Measurements from ENCODE around the gene SCRN2. TPM values are rescaled to one million over a fixed set of nuclear protein-coding genes. Genes with fewer than 3 reads are reported as not detected.

The SCRN2 gene
- total RNA-seq, 1 experiment from 2014 or later: 73.6 TPM

DNA sequence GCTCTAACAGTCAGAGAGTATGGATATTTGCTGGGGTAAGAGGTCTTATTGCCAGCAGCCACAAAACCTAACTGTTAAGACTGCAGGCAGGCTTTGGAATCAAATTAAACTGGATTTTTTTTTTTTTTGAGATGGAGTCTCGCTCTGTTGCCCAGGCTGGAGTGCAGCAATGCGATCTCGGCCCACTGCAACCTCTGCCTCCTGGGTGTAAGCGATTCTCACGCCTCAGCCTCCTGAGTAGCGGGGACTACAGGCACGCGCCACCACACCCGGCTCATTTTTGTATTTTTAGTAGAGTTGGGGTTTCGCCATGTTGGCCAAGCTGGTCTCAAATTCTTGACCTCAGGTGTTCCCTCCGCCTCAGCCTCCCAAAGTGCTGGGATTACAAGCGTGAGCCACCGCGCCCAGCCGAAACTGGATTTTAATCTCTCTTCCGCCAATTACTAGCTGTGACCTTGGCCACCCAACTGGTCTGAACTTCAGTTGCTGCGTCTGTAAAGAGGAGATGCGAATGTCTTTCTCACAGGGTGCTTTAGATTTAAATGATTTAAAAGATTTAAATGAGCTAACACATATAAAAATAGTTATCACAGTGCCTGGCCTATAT, 10.6 kb downstream of the SCRN2 start:
- DNase-seq: peak in 1 of 2 experiments; percentile 32
- ChIA-PET CTCF (interaction anchor here (1.1 to 2.7 kb wide), 11 partner anchors 8 to 141 kb away, joined by 3 to 36 read pairs (median 18); partner anchors contain the start of genes CDK5RAP3, OSBPL7, SCRN2 and TBX21), POLR2A (interaction anchor here (0.6 to 2.3 kb wide), 8 partner anchors 9 to 65 kb away, joined by 3 to 32 read pairs (median 14); partner anchors contain the start of genes OSBPL7, SCRN2, SP2 and SP6)
- H3K9me3 Mint-ChIP-seq (ENCODE audit: unreplicated experiment): no peaks in the 10 kb centered on the region
- no TSS peak for BruUV-seq (replicated peaks)
- Histone ChIP-seq H3K27me3 (replicated peaks; ENCODE audit: control insufficient read depth, insufficient read depth, low read length) (no peaks in the 10 kb centered on the region), H3K36me3 (ENCODE audit: control insufficient read depth, insufficient read depth, low read length) (peaks cover 7% of the 10 kb centered on the region), H3K4me3 (ENCODE audit: low read depth, low read length) (peak overlapping the region; percentile 54), H3K4me1 (peaks cover 9% of the 10 kb centered on the region), H3K9me3 (no peaks in the 10 kb centered on the region)
- peaks cover 48% of the 10 kb centered on the region for H3K36me3 Mint-ChIP-seq (ENCODE audit: insufficient read depth, unreplicated experiment)
- intact Hi-C loops (cut with micrococcal nuclease; ENCODE audit: unreplicated experiment): loop anchor here (1.0 to 10.0 kb wide), 5 partner anchors 9 to 274 kb away; partner anchors contain the start of genes CBX1, OSBPL7, SCRN2 and SNX11
- no peaks in the 10 kb centered on the region for H3K27me3 Mint-ChIP-seq (ENCODE audit: insufficient read depth, unreplicated experiment)
- H3K27ac Mint-ChIP-seq (ENCODE audit: unreplicated experiment): peak overlapping the region; percentile 84
- H3K4me1 Mint-ChIP-seq (ENCODE audit: low read depth, unreplicated experiment): peaks cover 16% of the 10 kb centered on the region
- peak overlapping the region; percentile 89 for H3K4me3 Mint-ChIP-seq (ENCODE audit: unreplicated experiment)
- TF ChIP-seq CTCF (IDR thresholded peaks at IDR 0.05; ENCODE audit: insufficient read depth in 1 of 2, low read depth in 1 of 2, low read length in 1 of 2, severe bottlenecking in 1 of 2, unreplicated experiment in 1 of 2): no peak

GRCh38 chr17:47829870-47830269, 11.2 kb downstream of the SCRN2 start:
- Mint-ChIP-seq H3K4me3 (ENCODE audit: unreplicated experiment) (peak overlapping the region; percentile 89), H3K4me1 (ENCODE audit: low read depth, unreplicated experiment) (peaks cover 16% of the 10 kb centered on the region), H3K27ac (ENCODE audit: unreplicated experiment) (no peak overlapping the region), H3K27me3 (ENCODE audit: insufficient read depth, unreplicated experiment) (no peaks in the 10 kb centered on the region), H3K9me3 (ENCODE audit: unreplicated experiment) (no peaks in the 10 kb centered on the region), H3K36me3 (ENCODE audit: insufficient read depth, unreplicated experiment) (peaks cover 55% of the 10 kb centered on the region)
- Histone ChIP-seq H3K27me3 (replicated peaks; ENCODE audit: control insufficient read depth, insufficient read depth, low read length) (no peaks in the 10 kb centered on the region), H3K9me3 (no peaks in the 10 kb centered on the region), H3K36me3 (ENCODE audit: control insufficient read depth, insufficient read depth, low read length) (peaks cover 7% of the 10 kb centered on the region), H3K4me1 (peaks cover 9% of the 10 kb centered on the region), H3K4me3 (ENCODE audit: low read depth, low read length) (no peak overlapping the region)
- intact Hi-C loops (cut with micrococcal nuclease; ENCODE audit: unreplicated experiment): loop anchor here (10.0 kb wide), 1 partner anchor 275 kb away; the partner anchor contains the start of genes CBX1 and SNX11
- BruUV-seq (replicated peaks): no TSS peak
- no peak for TF ChIP-seq CTCF (IDR thresholded peaks at IDR 0.05; ENCODE audit: insufficient read depth in 1 of 2, low read depth in 1 of 2, low read length in 1 of 2, severe bottlenecking in 1 of 2, unreplicated experiment in 1 of 2)
- no peak for DNase-seq
- POLR2A ChIA-PET: interaction anchor here (0.6 to 1.8 kb wide), 2 partner anchors 8 to 15 kb away, joined by 5 to 32 read pairs; partner anchors contain the start of gene OSBPL7
- CTCF ChIA-PET: interaction anchor here (0.5 to 2.4 kb wide), 3 partner anchors 8 to 865 kb away, joined by 3 to 36 read pairs (median 18); partner anchors contain the start of gene OSBPL7

- Mint-ChIP-seq H3K4me3 (ENCODE audit: unreplicated experiment) (no peak overlapping the region), H3K27me3 (ENCODE audit: insufficient read depth, unreplicated experiment) (no peaks in the 10 kb centered on the region), H3K27ac (ENCODE audit: unreplicated experiment) (no peak overlapping the region), H3K4me1 (ENCODE audit: low read depth, unreplicated experiment) (peaks cover 18% of the 10 kb centered on the region), H3K9me3 (ENCODE audit: unreplicated experiment) (no peaks in the 10 kb centered on the region), H3K36me3 (ENCODE audit: insufficient read depth, unreplicated experiment) (peaks cover 48% of the 10 kb centered on the region)
- BruUV-seq (replicated peaks): TSS peak; percentile 51
- CTCF ChIA-PET: interaction anchor here (2.4 kb wide), 1 partner anchor 72 kb away, joined by 17 read pairs; the partner anchor contains the start of gene SP2
- peaks cover 12% of the 10 kb centered on the region for H3K36me3 ChIP-seq (ENCODE audit: control insufficient read depth, insufficient read depth, low read length)
- no peaks in the 10 kb centered on the region for H3K9me3 ChIP-seq
- intact Hi-C loops (cut with micrococcal nuclease; ENCODE audit: unreplicated experiment): no loop called here
- H3K4me1 ChIP-seq: peaks cover 9% of the 10 kb centered on the region
- no peaks in the 10 kb centered on the region for H3K27me3 ChIP-seq (replicated peaks; ENCODE audit: control insufficient read depth, insufficient read depth, low read length)
- no peak overlapping the region for H3K4me3 ChIP-seq (ENCODE audit: low read depth, low read length)
- TF ChIP-seq CTCF (IDR thresholded peaks at IDR 0.05; ENCODE audit: insufficient read depth in 1 of 2, low read depth in 1 of 2, low read length in 1 of 2, severe bottlenecking in 1 of 2, unreplicated experiment in 1 of 2): no peak
- POLR2A ChIA-PET: no interaction called here
- no peak for DNase-seq
These were observed 17.6 kb downstream of the SCRN2 start for GRCh38 chr17:47823519-47823918.
